Endometrium (tissue), 2 donors: ENCODE measurements around the gene EYS.
A peak's percentile ranks its signal among the peaks of the same experiment; 100 is the strongest.

Experiments used
- FAIRE-seq: peaks from 2 replicates; lab custom pipeline; 2012; peaks lifted over from hg19 to GRCh38; lab: Jason Lieb, UNC
- donor health status: control.
- donor health status: control.

EYS gene

GRCh38 chr6:64949257-64949656 lies 757.8 kb downstream of the EYS start:
- FAIRE-seq = no peak

DNA sequence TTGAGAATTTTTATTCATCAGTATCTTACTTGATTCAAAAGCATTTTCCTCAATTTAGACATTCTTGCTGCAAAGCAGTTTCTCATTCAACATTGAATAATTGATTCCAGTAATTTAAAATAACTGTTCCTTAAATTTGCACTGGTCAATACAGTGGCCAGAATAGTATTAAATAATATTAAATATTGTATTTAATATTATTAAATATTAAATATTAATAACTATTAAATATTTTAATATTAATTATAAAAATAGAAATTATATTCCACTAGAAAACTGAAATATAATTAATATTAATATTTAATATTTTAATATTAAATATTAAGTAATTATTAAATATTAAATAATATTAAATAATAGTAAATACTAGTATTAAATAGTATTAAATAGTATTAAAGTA lies 758.8 kb downstream of the EYS start:
- FAIRE-seq = peak; percentile 51

DNA sequence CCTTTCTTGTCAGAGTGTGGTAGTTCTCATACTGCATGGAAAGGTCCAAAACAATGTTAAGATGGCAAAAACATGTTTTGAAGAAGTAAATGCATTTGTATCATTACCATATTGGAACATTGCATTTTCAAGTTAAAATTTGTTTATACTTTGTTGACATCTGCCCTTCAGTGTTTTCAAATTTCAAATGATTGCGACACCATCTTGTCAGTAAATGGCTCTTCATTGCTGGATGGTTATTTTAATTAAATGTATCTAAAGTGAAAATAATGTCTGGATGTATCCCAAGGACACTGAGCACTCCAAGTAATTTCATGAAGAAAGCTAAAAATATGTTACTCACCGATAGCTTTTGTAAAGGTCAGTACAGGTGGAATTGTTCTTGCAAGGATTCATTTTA lies 761.6 kb downstream of the EYS start:
- no peak for FAIRE-seq

- no peak for FAIRE-seq
Measured at GRCh38 chr6:64932486-64932885, 774.5 kb downstream of the EYS start.

DNA sequence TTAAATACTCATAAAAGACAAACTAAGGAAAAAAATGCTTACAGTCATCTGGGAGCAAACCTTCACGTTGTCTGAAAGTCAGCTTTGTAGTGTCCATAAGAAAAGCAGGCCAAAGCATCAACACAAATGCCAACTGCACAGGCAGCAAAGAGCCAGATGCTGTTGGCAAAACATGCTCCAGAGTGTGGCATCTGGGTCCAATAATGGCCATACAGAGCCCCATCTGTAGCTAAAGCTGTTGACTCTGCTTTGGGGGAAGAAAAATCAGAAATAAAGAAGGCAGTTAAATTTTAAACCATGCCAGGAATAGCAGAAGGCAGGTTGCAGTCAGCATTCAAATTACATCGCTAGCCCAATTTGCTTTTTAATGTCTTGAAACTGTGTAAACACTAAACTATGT lies 776.3 kb downstream of the EYS start:
- no peak for FAIRE-seq

GRCh38 chr6:64926051-64926450 lies 781.0 kb downstream of the EYS start:
- FAIRE-seq = no peak

DNA sequence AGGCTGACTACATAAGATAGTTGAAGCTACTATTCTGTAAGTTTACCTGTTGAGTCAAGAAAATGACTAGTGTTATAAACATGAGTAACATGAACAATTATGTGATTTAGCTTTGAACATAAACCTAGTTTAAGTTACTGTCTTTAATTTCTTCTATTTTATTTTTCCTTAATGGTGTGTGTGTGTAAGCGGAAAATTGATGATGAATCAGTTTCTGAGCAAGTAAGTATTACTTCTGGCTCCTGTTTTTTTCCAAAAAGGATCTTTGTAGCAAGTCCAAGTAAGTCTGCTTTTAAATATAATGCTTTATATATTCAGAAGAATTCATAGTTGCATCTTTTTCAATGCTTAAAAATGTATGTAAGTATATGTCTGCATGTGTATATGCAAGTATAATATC lies 786.8 kb downstream of the EYS start:
- FAIRE-seq = no peak

DNA sequence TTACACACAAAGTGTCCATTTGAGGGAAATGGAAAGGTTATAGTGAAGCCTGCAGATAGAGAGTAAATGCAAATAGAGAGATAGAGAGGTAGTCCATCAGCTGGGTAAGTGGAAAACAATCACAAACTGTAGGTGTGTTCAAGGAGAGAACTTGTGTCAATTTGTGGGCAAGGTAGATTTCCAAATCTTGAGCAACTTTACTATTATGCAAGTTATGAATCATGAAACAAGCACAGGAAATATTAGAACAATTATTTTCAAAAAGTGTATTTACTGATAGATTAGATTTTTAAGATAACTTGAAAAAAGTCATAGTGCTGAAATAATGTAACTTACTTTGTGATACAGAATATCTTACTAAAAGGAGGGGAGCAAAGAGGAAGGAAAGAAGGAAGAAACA lies 792.9 kb downstream of the EYS start:
- no peak for FAIRE-seq

DNA sequence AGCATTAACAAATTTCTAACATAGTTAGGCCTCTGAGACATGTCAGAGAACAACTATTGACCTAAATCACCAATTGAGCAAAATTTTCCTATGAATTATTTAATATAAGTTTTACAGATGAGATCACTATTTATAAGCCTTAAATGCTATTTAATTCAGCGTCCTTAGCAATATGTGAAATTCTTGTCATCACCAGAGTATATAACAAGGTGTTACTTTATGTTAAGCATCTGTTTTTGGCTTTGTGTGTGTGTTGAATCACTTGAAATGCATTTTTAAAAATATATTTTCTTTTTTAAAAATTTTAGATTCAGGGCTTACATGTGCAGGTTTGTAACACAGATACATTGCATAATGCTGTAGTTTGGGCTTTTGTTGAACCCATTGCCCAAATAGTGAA lies 794.1 kb downstream of the EYS start:
- FAIRE-seq = no peak

- no peak for FAIRE-seq
Measured at GRCh38 chr6:64908104-64908503, 798.9 kb downstream of the EYS start.

GRCh38 chr6:64904616-64905015 lies 802.4 kb downstream of the EYS start:
- no peak for FAIRE-seq

GRCh38 chr6:64902596-64902995 lies 804.4 kb downstream of the EYS start:
- FAIRE-seq = no peak

GRCh38 chr6:64896939-64897338 lies 810.1 kb downstream of the EYS start:
- FAIRE-seq = no peak

GRCh38 chr6:64895945-64896344 lies 811.1 kb downstream of the EYS start:
- peak; percentile 8 for FAIRE-seq

GRCh38 chr6:64890609-64891008 lies 816.4 kb downstream of the EYS start:
- FAIRE-seq = no peak

- no peak for FAIRE-seq
Measured at GRCh38 chr6:64889144-64889543, 817.9 kb downstream of the EYS start.

DNA sequence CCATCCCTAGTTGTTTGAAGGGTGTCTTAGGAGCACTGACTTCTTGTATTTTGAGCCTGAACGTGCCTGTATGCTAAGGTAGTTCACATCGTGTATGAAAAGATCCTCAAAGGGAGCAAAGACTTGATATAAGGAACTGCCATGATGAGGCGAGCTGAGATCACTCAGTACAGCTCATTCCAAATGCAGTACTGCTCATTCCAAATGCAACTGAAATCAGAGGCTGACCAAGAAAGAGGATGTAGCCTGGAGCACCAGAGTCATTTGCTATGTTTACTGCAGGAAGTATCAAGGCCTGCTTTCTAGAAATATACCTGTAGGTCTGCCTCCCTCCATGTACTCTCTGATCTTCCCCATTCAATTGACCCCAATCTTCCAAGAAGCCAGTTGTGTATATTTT lies 832.2 kb downstream of the EYS start:
- no peak for FAIRE-seq

DNA sequence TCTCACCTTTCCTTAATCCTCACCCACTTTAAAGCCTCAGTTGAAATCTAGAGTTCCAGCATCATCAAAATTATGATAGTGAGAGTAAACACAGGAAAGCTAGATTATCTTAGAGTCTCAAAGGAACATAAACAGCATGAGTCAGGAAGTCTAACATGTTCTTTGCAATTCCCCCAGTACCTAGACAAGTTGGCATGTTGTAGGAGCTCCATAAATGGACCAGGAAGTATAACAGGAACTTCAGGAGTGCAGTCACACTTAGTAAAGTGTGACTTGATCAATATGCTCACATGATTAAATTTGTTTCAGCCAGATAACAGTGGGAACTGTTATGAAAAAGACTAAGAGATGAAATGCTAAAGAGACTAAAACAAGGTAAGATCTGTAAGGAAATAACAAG lies 834.4 kb downstream of the EYS start:
- no peak for FAIRE-seq

DNA sequence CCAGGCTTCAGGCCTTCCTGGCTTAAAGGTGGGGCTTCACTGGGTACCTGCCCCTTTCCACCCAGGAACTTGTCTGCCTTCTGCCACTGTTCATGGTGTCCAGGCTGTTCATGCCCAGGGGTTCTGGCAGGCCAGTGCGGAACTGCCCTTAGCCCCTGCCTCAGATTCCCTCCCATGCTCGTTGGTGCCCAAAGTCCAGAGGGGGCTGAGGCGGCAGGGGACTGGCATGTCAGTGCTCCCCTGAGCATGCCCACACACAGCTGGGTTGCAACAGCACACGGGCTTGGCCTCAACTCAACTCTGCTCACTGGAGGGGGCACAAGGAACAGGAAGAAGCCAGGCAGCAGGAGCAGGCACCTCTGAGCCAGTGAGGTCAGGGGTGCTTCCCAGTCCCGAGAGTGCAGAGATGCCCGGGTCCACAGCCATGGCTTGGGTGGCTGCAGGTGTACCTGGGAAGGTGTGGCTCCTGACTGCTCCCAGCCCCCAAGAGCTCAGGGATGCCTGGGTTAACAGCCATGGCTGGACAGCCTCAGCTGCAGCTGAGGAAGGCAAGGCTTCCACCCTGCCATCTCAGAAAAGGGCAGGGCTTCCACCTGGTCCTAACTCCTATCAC lies 845.9 kb downstream of the EYS start:
- no peak for FAIRE-seq

DNA sequence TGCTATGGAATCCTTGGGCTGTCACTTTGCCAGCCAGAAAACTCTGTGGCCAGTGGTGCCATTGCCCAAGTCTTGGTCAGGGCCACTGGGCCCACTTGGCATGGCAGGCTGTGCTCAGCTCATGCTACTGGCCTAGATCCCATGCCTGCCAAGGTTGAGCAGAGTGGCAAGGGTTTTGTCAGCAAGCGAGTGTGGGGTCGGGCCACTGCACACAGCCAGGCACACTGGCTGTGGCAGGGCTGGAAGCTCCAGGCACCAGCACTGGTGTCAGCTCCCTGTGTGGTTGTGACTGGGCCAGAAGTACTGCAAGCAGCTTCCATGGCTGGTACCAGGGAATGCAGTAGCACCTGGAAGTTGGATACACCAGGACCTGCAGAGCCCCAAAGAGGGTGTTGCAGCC lies 846.8 kb downstream of the EYS start:
- no peak for FAIRE-seq

GRCh38 chr6:64850121-64850520 lies 856.9 kb downstream of the EYS start:
- FAIRE-seq = no peak

GRCh38 chr6:64848467-64848866 lies 858.6 kb downstream of the EYS start:
- FAIRE-seq = no peak

DNA sequence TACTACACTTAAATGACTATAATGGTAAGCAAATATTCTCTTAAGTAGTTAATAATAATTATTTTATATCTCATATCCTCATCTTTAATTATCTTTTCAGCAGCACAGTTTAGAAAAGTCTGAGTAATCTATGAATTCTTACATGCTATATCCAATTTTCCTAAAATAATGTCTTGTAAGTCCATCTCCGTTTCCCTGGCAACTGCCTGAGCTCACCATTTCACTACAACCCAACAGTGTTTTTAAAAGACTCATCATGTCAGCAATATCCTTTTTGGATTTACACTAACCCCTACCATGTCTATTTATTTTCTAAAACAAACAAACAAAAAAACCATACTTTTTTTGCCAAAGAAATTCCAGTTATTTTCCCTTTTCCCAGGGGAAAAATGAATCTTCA lies 859.6 kb downstream of the EYS start:
- no peak for FAIRE-seq

DNA sequence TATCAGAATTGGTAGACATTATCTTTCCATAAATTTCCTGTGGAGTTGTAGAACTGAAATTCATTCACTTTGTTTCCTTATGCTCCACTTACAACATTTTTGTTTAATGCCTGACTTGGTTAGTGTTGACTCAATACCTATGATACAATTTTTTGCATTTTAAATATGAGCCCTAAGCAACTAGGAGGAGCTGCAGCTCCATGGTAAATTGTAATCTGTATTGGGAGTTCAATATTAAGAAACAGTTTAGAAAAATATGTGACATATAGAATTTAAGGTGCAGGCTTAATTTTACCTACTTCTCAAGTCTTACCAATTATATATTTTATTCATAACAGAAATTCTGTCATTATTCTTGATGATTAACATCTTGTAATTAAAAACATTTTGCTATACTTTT lies 868.3 kb downstream of the EYS start:
- no peak for FAIRE-seq

- FAIRE-seq = no peak
Measured at GRCh38 chr6:64831680-64832079, 875.3 kb downstream of the EYS start.
